Upper lobe of right lung (tissue), 1 donor: ENCODE data around the gene STPG1. TPM values are rescaled to one million over a fixed set of nuclear protein-coding genes. Genes with fewer than 3 reads are reported as not detected.

Experiments used
- ATAC-seq: fragments of 200-7000 bp; cut with Tn5 transposase; one replicate; pipeline ENCODE4 v1.9.1; 2020; ENCODE audit warnings: mild to moderate bottlenecking, moderate library complexity
- DNase-seq: peaks from one replicate; pipeline ENCODE4 v3.0.0-alpha.2; 2020
- H3K27ac ChIP-seq: fragments of 200-600 bp; one replicate; pipeline ENCODE4 v1.8.0; 2022
- H3K27me3 ChIP-seq: fragments of 200-600 bp; one replicate; pipeline ENCODE4 v1.8.0; 2022; ENCODE audit warnings: mild to moderate bottlenecking
- H3K36me3 ChIP-seq: fragments of 200-600 bp; one replicate; pipeline ENCODE4 v1.8.0; 2022
- H3K4me1 ChIP-seq: fragments of 200-600 bp; one replicate; pipeline ENCODE4 v1.8.0; 2022
- H3K4me3 ChIP-seq: fragments of 200-600 bp; one replicate; pipeline ENCODE4 v1.8.0; 2022; ENCODE audit warnings: mild to moderate bottlenecking
- H3K9me3 ChIP-seq: fragments of 200-600 bp; one replicate; pipeline ENCODE4 v1.8.0; 2022
- intact Hi-C: fragments of 100-400 bp; cut with DNase I; formaldehyde crosslinking; loops from one replicate; pipeline ENCODE4 v1.11.0; 2022
- total RNA-seq: library from RNA; stranded (reverse); fragmentation: NEBNext Ultra II Directional; extraction: Animal tissue kit (Norgen Biotek cat#: 25700); gene quantifications from one replicate; pipeline ENCODE4 v1.2.1, GENCODE V29; 2021
- TF ChIP-seq, protein P1 (sequence below): fragments of 200-600 bp; IDR thresholded peaks from one replicate; pipeline ENCODE4 v1.8.0; 2022; ENCODE audit warnings: antibody characterized with exemption
- donor health status: DM: no; HTN: yes; CAD: no; lungs with severe emphysema.

Gene STPG1
- total RNA-seq, 1 donor from 2014 or later = 8.6 TPM

DNA sequence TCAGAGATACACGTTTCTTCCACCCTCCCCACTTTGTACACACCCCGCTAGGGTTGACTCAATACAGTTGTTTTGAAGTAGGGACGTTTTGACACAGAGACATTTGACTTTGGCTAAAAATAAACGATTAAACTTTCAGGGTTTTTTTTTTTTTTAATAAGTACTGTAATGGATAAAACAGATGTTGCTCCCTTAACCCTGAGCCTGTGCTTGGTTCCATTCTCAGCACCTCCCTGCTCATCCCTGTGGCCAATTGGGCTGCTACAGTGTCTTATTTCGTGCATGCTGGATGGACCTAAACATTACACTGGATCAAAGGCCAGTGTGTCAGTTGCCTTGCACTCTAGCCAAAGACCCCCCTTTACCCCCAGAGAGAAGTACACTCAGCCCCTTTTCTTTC, 77.5 kb downstream of the STPG1 start:
- no peaks in the 10 kb centered on the region for H3K27me3 ChIP-seq
- H3K9me3 ChIP-seq = no peaks in the 10 kb centered on the region
- no peak overlapping the region for H3K27ac ChIP-seq
- H3K4me1 ChIP-seq = no peaks in the 10 kb centered on the region
- no peak for ATAC-seq
- TF ChIP-seq, protein P1, sequence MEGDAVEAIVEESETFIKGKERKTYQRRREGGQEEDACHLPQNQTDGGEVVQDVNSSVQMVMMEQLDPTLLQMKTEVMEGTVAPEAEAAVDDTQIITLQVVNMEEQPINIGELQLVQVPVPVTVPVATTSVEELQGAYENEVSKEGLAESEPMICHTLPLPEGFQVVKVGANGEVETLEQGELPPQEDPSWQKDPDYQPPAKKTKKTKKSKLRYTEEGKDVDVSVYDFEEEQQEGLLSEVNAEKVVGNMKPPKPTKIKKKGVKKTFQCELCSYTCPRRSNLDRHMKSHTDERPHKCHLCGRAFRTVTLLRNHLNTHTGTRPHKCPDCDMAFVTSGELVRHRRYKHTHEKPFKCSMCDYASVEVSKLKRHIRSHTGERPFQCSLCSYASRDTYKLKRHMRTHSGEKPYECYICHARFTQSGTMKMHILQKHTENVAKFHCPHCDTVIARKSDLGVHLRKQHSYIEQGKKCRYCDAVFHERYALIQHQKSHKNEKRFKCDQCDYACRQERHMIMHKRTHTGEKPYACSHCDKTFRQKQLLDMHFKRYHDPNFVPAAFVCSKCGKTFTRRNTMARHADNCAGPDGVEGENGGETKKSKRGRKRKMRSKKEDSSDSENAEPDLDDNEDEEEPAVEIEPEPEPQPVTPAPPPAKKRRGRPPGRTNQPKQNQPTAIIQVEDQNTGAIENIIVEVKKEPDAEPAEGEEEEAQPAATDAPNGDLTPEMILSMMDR = no peak
- no peak for DNase-seq
- intact Hi-C loops = no loop called here
- no peaks in the 10 kb centered on the region for H3K36me3 ChIP-seq
- no peak overlapping the region for H3K4me3 ChIP-seq

GRCh38 chr1:24331961-24332673, 81.5 kb downstream of the STPG1 start:
- TF ChIP-seq, protein P1 = no peak
- H3K4me1 ChIP-seq = no peaks in the 10 kb centered on the region
- intact Hi-C loops = no loop called here
- ATAC-seq (no peak), DNase-seq (no peak)
- H3K4me3 ChIP-seq = no peak overlapping the region
- no peak overlapping the region for H3K27ac ChIP-seq
- H3K27me3 ChIP-seq = no peaks in the 10 kb centered on the region
- no peaks in the 10 kb centered on the region for H3K36me3 ChIP-seq
- no peaks in the 10 kb centered on the region for H3K9me3 ChIP-seq

DNA sequence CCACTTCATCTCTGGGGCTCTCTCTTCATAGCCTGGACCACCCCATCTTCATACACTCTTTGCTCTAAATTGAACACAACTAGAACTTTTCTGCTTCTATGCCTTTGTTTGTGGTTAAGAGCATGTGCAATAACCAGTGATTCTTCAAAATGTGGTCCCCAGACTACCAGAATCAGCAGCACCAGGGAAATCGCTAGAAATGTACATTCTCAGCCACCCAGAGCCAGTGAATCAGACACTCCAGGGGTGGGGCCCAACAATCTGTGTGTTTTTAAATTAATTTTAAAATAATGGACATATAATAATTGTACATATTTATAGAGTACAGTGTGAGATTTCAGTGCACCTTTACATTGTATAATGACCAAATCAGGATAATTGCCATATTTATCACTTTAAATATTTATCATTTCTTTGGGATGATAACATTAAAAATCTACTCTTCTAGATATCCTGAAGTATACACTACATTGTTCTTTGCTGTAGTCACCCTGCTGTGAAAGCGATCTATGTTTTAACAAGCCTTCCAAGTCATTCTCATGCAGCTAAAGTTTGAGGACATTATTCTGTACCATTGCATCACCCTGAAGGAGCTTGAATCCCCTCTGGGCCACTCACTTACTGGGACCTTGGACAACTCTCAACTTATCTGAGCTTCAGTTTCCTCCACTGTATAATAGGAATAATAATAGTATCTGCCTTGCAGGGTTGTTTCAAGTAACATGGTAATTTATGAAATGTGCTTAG, 83.6 kb downstream of the STPG1 start:
- TF ChIP-seq, protein P1 = no peak
- intact Hi-C loops = no loop called here
- DNase-seq (no peak), ATAC-seq (no peak)
- Histone ChIP-seq H3K27me3 (no peaks in the 10 kb centered on the region), H3K9me3 (no peaks in the 10 kb centered on the region), H3K4me1 (no peaks in the 10 kb centered on the region), H3K4me3 (no peak overlapping the region), H3K27ac (no peak overlapping the region), H3K36me3 (no peaks in the 10 kb centered on the region)

DNA sequence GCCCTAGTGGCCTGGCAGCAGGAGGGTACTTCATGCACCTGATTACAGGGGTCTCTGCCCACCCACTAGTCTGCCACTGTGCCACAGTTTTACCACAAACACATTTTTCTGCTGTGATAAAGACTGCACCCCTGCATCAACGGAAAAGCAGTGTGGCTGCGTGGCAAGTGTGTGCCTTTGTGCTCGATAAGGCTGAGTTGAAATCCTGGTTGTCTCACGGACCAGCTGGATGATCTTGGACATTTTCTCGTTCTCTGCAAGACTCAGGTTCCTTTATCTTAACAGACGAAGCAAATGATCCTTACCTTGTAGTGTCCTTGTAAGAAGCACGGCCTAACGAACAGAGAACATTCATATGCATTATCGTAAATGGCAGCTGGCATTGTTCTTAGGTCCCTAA, 84.3 kb downstream of the STPG1 start:
- intact Hi-C loops = no loop called here

DNA sequence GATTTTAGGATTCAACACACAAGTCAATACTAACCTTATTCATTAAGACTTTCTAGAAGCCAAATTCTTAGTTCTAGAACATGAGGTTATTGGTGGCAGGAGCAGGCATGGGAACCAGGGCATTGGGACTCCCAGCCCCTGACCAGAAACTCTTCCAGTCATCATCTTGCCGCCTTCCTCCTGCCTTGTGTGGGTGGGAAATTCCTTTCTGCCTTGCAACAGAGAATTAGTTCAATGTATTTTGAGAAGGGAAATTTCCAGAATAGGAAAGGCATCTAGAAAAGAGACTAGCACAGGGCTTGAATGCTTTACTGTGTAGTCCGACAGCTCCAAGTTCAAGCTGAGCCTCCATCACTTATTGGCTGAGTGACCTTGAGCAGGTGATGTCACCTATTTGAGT, 85.7 kb downstream of the STPG1 start:
- Histone ChIP-seq H3K4me1 (no peaks in the 10 kb centered on the region), H3K9me3 (no peaks in the 10 kb centered on the region), H3K36me3 (no peaks in the 10 kb centered on the region), H3K27me3 (no peaks in the 10 kb centered on the region), H3K27ac (no peak overlapping the region), H3K4me3 (no peak overlapping the region)
- TF ChIP-seq, protein P1 = no peak
- ATAC-seq (no peak), DNase-seq (no peak)
- intact Hi-C loops = no loop called here

More for the DNA sequence above, 84.3 kb downstream of the STPG1 start:
- DNase-seq (no peak), ATAC-seq (no peak)
- Histone ChIP-seq H3K27me3 (no peaks in the 10 kb centered on the region), H3K36me3 (no peaks in the 10 kb centered on the region), H3K4me3 (no peak overlapping the region), H3K4me1 (no peaks in the 10 kb centered on the region), H3K9me3 (no peaks in the 10 kb centered on the region), H3K27ac (no peak overlapping the region)
- TF ChIP-seq, protein P1 = no peak
